Activated CD4-positive, alpha-beta memory T cell treated with anti-CD3 and anti-CD28 coated beads for 36 hours (primary cell): ENCODE data around the gene DNAH8. TPM values are rescaled to one million over a fixed set of nuclear protein-coding genes. Genes with fewer than 3 reads are reported as not detected.

Experiments used
- CTCF ChIA-PET: fragments of 350-600 bp; sonication (Branson Sonifier 250); formaldehyde crosslinking; loops from one replicate; lab custom pipeline; 2021; ENCODE audit warnings: antibody characterized with exemption, inconsistent platforms; lab: Charles Lee
- POLR2A ChIA-PET: fragments of 350-600 bp; sonication (Branson Sonifier 250); formaldehyde crosslinking; loops from one replicate; lab custom pipeline; 2021; ENCODE audit warnings: antibody characterized with exemption; lab: Charles Lee
- DNase-seq: peaks from one replicate; pipeline ENCODE4 v3.0.0-alpha.2; 2020
- H3K27ac Mint-ChIP-seq: one replicate; pipeline ENCODE4 v1.8.0; 2021; ENCODE audit warnings: mixed read lengths
- H3K27me3 Mint-ChIP-seq: one replicate; pipeline ENCODE4 v1.8.0; 2021; ENCODE audit warnings: mixed read lengths
- H3K36me3 Mint-ChIP-seq: one replicate; pipeline ENCODE4 v1.8.0; 2021; ENCODE audit warnings: mixed read lengths
- H3K4me1 Mint-ChIP-seq: one replicate; pipeline ENCODE4 v1.8.0; 2021; ENCODE audit warnings: low read depth, mixed read lengths
- H3K4me3 Mint-ChIP-seq: one replicate; pipeline ENCODE4 v1.8.0; 2021; ENCODE audit warnings: mild to moderate bottlenecking, mixed read lengths
- H3K9me3 Mint-ChIP-seq: one replicate; pipeline ENCODE4 v1.8.0; 2021; ENCODE audit warnings: mixed read lengths
- intact Hi-C: fragments of 100-400 bp; cut with micrococcal nuclease; formaldehyde crosslinking; loops from one replicate; pipeline ENCODE4 v1.15.1; 2023
- total RNA-seq, 2 experiments: library from RNA; stranded (reverse); gene quantifications; one replicate each; pipeline ENCODE4 v1.2.3, GENCODE V29; 2021

The DNAH8 gene
- total RNA-seq, 2 experiments from 2014 or later = 0.02 to 0.22 TPM

GRCh38 chr6:38755874-38756273, 40.8 kb downstream of the DNAH8 start:
- Mint-ChIP-seq H3K9me3 (no peaks in the 10 kb centered on the region), H3K27me3 (peaks cover 5% of the 10 kb centered on the region), H3K27ac (no peak overlapping the region), H3K4me1 (peaks cover 21% of the 10 kb centered on the region), H3K4me3 (no peak overlapping the region), H3K36me3 (no peaks in the 10 kb centered on the region)
- no peak for DNase-seq
- ChIA-PET CTCF (no interaction called here), POLR2A (no interaction called here)
- intact Hi-C loops = loop anchor here (1.0 kb wide), 1 partner anchor 11 kb away; no protein-coding TSS in a partner anchor

GRCh38 chr6:38760097-38760496, 45.0 kb downstream of the DNAH8 start:
- intact Hi-C loops = no loop called here
- Mint-ChIP-seq H3K36me3 (no peaks in the 10 kb centered on the region), H3K4me1 (peaks cover 6% of the 10 kb centered on the region), H3K27me3 (peaks cover 16% of the 10 kb centered on the region), H3K4me3 (no peak overlapping the region), H3K27ac (no peak overlapping the region), H3K9me3 (no peaks in the 10 kb centered on the region)
- POLR2A ChIA-PET = no interaction called here
- CTCF ChIA-PET = no interaction called here
- DNase-seq = no peak

DNA sequence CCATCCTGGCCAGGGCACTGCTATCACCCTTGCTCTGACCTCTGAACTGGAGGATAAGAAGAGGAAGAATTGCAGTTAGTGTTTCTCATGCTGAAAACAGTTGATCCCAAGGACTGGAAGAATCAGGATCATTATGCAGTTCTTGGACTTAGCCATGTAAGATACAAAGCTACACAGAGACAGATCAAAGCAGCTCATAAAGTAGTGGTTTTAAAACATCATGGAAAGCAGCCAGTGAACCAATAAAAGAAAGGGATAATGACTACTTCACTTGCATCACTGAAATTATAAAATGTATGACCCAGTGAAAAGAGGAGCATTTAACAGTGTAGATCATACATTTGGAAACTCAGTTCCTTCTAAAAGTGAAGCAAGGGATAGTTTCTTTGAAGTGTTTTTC, 47.7 kb downstream of the DNAH8 start:
- H3K9me3 Mint-ChIP-seq = no peaks in the 10 kb centered on the region
- no peak overlapping the region for H3K27ac Mint-ChIP-seq
- H3K4me3 Mint-ChIP-seq = no peak overlapping the region

DNA sequence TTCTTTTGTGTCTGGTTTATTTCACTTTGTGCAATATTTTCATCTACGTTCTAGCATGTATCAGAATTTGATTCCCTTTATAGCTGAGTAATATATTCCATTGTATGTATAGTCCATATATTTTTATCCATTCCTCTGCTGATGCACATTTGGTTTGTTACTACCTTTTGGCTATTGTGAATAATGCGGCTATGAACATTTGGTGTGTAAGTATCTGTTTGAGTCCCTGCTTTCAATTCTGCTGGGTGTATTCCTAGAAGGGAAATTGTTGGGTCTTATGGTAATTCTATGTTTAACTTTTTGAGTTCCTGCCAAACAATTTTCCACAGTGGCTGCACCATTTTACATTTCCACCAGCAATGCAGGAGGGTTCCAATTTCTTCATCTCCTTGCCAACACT, 52.4 kb downstream of the DNAH8 start:
- Mint-ChIP-seq H3K4me3 (no peak overlapping the region), H3K9me3 (no peaks in the 10 kb centered on the region), H3K27me3 (peaks cover 24% of the 10 kb centered on the region), H3K27ac (no peak overlapping the region), H3K4me1 (peaks cover 9% of the 10 kb centered on the region), H3K36me3 (no peaks in the 10 kb centered on the region)
- intact Hi-C loops = loop anchor here (1.0 kb wide), 1 partner anchor 11 kb away; no protein-coding TSS in a partner anchor
- no peak for DNase-seq
- POLR2A ChIA-PET = no interaction called here
- CTCF ChIA-PET = no interaction called here

More for the DNA sequence above, 47.7 kb downstream of the DNAH8 start:
- peaks cover 6% of the 10 kb centered on the region for H3K4me1 Mint-ChIP-seq
- no peak for DNase-seq
- ChIA-PET POLR2A (no interaction called here), CTCF (no interaction called here)
- no peaks in the 10 kb centered on the region for H3K36me3 Mint-ChIP-seq
- peaks cover 19% of the 10 kb centered on the region for H3K27me3 Mint-ChIP-seq
- intact Hi-C loops = no loop called here

- no peaks in the 10 kb centered on the region for H3K9me3 Mint-ChIP-seq
- intact Hi-C loops = no loop called here
Measured at GRCh38 chr6:38773338-38773737, 58.2 kb downstream of the DNAH8 start.

DNA sequence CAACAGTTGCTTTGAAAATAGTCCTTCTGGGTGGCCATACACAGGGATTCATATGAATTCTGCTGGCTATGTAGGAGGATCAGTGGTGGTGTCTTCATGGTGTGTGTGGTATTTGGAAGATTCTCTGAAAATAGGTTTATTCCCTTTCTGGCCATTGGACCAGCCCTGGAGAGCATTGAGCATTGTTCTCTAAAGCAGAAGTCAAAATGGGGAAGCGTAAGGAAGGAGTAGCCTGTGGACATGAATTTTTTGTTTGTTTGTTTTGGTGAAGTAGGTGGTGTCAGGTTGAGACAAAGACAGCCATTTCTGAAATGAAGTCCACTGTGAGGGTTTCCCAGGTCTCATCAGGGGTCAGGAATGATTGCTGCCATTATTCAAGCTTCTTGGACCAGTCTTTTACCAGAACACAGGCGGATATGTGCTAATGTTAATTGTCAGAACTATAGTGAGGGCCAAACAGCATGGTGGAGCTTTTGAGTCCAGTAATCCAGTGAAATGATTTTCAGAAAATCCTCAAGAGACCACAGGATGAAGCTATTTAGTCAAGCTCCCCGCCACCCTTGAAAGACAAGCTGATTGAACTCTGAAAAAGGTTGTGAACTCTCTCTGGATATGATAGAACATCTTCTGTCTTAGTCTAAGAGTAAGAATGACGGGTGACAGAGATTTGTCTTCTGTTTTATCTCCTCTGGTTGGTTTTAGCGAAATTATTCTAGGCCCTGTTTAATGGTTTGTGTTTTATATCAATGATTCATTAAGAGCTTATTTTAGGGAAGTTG, 60.0 kb downstream of the DNAH8 start:
- ChIA-PET POLR2A (no interaction called here), CTCF (interaction anchor here (0.9 to 1.3 kb wide), 2 partner anchors 81 to 157 kb away, joined by 3 read pairs; no protein-coding TSS in a partner anchor)
- Mint-ChIP-seq H3K36me3 (no peaks in the 10 kb centered on the region), H3K4me3 (no peak overlapping the region), H3K9me3 (no peaks in the 10 kb centered on the region), H3K27me3 (peaks cover 21% of the 10 kb centered on the region), H3K27ac (no peak overlapping the region), H3K4me1 (no peaks in the 10 kb centered on the region)
- intact Hi-C loops = no loop called here
- no peak for DNase-seq

More at GRCh38 chr6:38773338-38773737, 58.2 kb downstream of the DNAH8 start:
- H3K27ac Mint-ChIP-seq = no peak overlapping the region
- peaks cover 21% of the 10 kb centered on the region for H3K27me3 Mint-ChIP-seq
- no peaks in the 10 kb centered on the region for H3K36me3 Mint-ChIP-seq
- DNase-seq = peak; percentile 27
- H3K4me1 Mint-ChIP-seq = no peaks in the 10 kb centered on the region
- H3K4me3 Mint-ChIP-seq = no peak overlapping the region
- CTCF ChIA-PET = interaction anchor here (0.7 to 1.3 kb wide), 7 partner anchors 9 to 138 kb away, joined by 3 to 4 read pairs (median 3); no protein-coding TSS in a partner anchor
- POLR2A ChIA-PET = no interaction called here

- CTCF ChIA-PET = no interaction called here
- Mint-ChIP-seq H3K4me3 (no peak overlapping the region), H3K9me3 (no peaks in the 10 kb centered on the region), H3K4me1 (no peaks in the 10 kb centered on the region), H3K36me3 (no peaks in the 10 kb centered on the region), H3K27me3 (peaks cover 23% of the 10 kb centered on the region), H3K27ac (no peak overlapping the region)
- POLR2A ChIA-PET = no interaction called here
- intact Hi-C loops = no loop called here
- no peak for DNase-seq
Measured at GRCh38 chr6:38775870-38776269, 60.8 kb downstream of the DNAH8 start.

- Mint-ChIP-seq H3K9me3 (no peaks in the 10 kb centered on the region), H3K4me3 (no peak overlapping the region), H3K4me1 (no peaks in the 10 kb centered on the region), H3K27me3 (peaks cover 22% of the 10 kb centered on the region), H3K27ac (no peak overlapping the region), H3K36me3 (no peaks in the 10 kb centered on the region)
- CTCF ChIA-PET = no interaction called here
- POLR2A ChIA-PET = no interaction called here
- intact Hi-C loops = no loop called here
- no peak for DNase-seq
Measured at GRCh38 chr6:38776515-38776914, 61.4 kb downstream of the DNAH8 start.

GRCh38 chr6:38779310-38780062, 64.4 kb downstream of the DNAH8 start:
- H3K9me3 Mint-ChIP-seq = no peaks in the 10 kb centered on the region
- H3K36me3 Mint-ChIP-seq = no peaks in the 10 kb centered on the region
- ChIA-PET POLR2A (no interaction called here), CTCF (no interaction called here)
- H3K4me1 Mint-ChIP-seq = no peaks in the 10 kb centered on the region
- no peak for DNase-seq
- intact Hi-C loops = no loop called here
- H3K27ac Mint-ChIP-seq = no peak overlapping the region
- H3K4me3 Mint-ChIP-seq = no peak overlapping the region
- peaks cover 14% of the 10 kb centered on the region for H3K27me3 Mint-ChIP-seq

- H3K27ac Mint-ChIP-seq = no peak overlapping the region
- H3K9me3 Mint-ChIP-seq = no peaks in the 10 kb centered on the region
- no peak for DNase-seq
- H3K4me1 Mint-ChIP-seq = no peaks in the 10 kb centered on the region
- no peaks in the 10 kb centered on the region for H3K36me3 Mint-ChIP-seq
- H3K27me3 Mint-ChIP-seq = peaks cover 14% of the 10 kb centered on the region
- no peak overlapping the region for H3K4me3 Mint-ChIP-seq
- CTCF ChIA-PET = no interaction called here
- intact Hi-C loops = no loop called here
- POLR2A ChIA-PET = no interaction called here
Measured at GRCh38 chr6:38782616-38783015, 67.5 kb downstream of the DNAH8 start.

- Mint-ChIP-seq H3K27ac (no peak overlapping the region), H3K36me3 (no peaks in the 10 kb centered on the region), H3K4me1 (no peaks in the 10 kb centered on the region), H3K27me3 (peaks cover 14% of the 10 kb centered on the region), H3K4me3 (no peak overlapping the region), H3K9me3 (no peaks in the 10 kb centered on the region)
- DNase-seq = no peak
- ChIA-PET POLR2A (interaction anchor here (0.6 kb wide), 1 partner anchor 12 kb away, joined by 3 read pairs; no protein-coding TSS in a partner anchor), CTCF (interaction anchor here (0.6 to 0.8 kb wide), 2 partner anchors 10 to 376 kb away, joined by 3 to 4 read pairs; no protein-coding TSS in a partner anchor)
- intact Hi-C loops = no loop called here
Measured at GRCh38 chr6:38783443-38784228, 68.5 kb downstream of the DNAH8 start.
